ENCODE results near the gene ANKRD30B.
"Not testable (repeated sequence)": the region's sequence is repeated elsewhere in the genome, so short reads cannot be mapped to it uniquely, and the experiment has no call there.

The ANKRD30B gene

DNA sequence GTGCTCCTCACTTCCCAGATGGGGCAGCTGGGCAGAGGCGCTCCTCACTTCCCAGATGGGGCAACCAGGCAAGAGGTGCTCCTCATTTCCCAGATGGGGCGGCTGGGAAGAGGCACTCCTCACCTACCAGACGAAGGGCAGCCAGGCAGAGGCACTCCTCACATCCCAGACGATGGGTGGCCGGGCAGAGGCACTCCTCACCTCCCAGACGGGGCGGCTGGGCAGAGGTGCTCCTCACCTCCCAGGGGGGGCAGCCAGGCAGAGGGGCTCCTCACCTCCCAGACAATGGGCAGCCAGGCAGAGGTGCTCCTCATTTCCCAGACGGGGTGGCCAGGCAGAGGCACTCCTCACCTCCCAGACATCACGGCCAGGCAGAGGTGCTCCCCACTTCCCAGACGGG, 110.5 kb downstream of the ANKRD30B start:
- DNase-seq, result not testable (repeated sequence)

DNA sequence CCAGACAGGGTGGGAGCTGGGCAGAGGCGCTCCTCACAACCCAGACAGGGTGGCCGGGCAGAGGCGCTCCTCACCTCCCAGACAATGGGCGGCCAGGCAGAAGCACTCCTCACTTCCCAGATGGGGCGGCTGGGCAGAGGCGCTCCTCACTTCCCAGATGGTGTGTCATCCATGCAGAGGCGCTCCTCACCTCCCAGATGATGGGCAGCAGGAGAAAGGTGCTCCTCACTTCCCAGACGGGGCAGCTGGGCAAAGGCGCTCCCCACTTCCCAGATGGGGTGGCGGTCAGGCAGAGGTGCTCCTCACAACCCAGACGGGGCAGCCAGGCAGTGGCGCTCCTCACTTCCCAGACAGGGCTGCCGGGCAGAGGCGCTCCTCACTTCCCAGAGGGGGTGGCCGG, 112.0 kb downstream of the ANKRD30B start:
- DNase-seq, result not testable (repeated sequence)

DNA sequence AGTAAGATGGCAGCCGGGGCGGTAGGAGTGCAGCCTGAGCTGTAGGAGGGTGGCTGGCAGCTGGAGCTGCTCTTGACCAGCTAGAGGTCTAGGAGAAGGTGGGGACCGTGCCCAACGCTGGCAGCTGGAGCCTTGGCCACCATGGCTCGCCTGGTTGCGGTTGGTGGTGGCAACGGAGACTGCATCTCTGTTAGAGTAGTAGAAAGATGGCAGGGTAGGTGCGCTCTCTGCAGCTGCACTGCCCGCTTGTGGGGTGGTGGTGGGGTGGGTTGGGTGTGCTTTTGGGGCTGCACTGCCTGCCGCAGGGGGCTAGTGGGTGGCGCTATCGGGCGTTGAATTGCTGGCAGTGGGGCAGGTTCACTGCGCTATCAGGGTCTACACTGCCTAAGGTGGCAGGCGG, 118.5 kb downstream of the ANKRD30B start:
- not testable (repeated sequence) for DNase-seq

DNA sequence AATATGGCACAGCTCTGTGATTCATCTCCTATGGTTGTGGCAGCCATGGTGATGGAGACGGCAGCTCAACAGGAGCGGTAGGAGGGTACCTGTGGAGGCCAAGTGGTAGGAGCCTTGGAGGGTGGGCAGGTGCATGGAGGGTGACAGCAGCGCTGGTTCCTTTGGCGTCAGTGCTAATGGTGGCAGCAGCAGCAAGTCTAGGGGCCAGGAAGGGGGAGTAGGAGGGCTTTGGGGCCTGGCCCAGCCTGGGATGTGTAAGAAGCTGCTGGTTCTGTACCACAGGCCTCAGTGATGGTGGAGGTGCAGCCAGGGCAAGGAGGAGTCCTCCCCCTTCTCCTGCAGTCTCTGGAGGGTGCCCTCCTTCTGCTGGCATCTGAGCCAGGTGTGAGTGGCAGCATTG, 120.0 kb downstream of the ANKRD30B start:
- DNase-seq, result not testable (repeated sequence)

- DNase-seq, result not testable (repeated sequence)
These were observed 120.9 kb downstream of the ANKRD30B start for GRCh38 chr18:14868825-14869224.

DNA sequence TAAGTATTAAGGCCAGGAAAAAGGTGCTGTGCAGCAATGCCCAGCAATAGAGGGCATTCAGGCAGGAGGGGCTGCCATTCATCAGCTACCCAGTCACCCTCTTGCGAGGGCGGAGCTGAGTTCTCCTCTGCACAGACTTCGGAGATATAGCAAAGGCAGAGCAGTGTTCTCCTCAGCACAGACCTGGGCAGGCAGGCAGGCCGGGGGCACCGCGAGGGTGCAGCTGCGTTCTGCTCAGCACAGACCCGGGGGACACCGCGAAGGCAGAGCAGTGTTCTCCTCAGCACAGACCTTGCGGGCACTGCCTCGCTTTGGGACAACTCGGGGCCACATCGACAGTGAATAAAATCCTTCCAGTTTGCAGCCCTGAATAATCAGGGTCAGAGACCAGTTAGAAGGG, 130.9 kb downstream of the ANKRD30B start:
- DNase-seq, result not testable (repeated sequence)

GRCh38 chr18:14900435-14900834, 152.5 kb downstream of the ANKRD30B start:
- DNase-seq, result no peak
